GM18909 (cell line): Measurements from ENCODE around the gene SDCCAG8.
A peak's percentile ranks its signal among the peaks of the same experiment; 100 is the strongest.

ENCODE experiments used
- ATAC-seq: cut with Tn5 transposase; IDR thresholded peaks from one replicate; pipeline ENCODE4 v1.9.1; 2021; ENCODE audit warnings: mild to moderate bottlenecking; ENCODE audit not compliant: unreplicated experiment, poor library complexity

SDCCAG8 gene

GRCh38 chr1:243275316-243275715, 19.5 kb downstream of the SDCCAG8 start:
- no peak for ATAC-seq

- ATAC-seq, result no peak
Measured at GRCh38 chr1:243280571-243281129, 24.8 kb downstream of the SDCCAG8 start.

- no peak for ATAC-seq
Measured at GRCh38 chr1:243281672-243282071, 25.8 kb downstream of the SDCCAG8 start.

- ATAC-seq, result no peak
Measured at GRCh38 chr1:243286409-243287122, 30.7 kb downstream of the SDCCAG8 start.

- ATAC-seq, result no peak
Measured at GRCh38 chr1:243287123-243287460, 31.3 kb downstream of the SDCCAG8 start.

- peak; percentile 98 for ATAC-seq
Measured at GRCh38 chr1:243287652-243288051, 31.8 kb downstream of the SDCCAG8 start.

- ATAC-seq, result no peak
Measured at GRCh38 chr1:243288062-243288461, 32.2 kb downstream of the SDCCAG8 start.

GRCh38 chr1:243291292-243291691, 35.5 kb downstream of the SDCCAG8 start:
- no peak for ATAC-seq

GRCh38 chr1:243292117-243292516, 36.3 kb downstream of the SDCCAG8 start:
- no peak for ATAC-seq

GRCh38 chr1:243293941-243294722, 38.3 kb downstream of the SDCCAG8 start:
- no peak for ATAC-seq

GRCh38 chr1:243294723-243295121, 38.9 kb downstream of the SDCCAG8 start:
- ATAC-seq, result no peak

GRCh38 chr1:243299069-243299468, 43.2 kb downstream of the SDCCAG8 start:
- no peak for ATAC-seq

GRCh38 chr1:243301059-243301458, 45.2 kb downstream of the SDCCAG8 start:
- ATAC-seq, result no peak

GRCh38 chr1:243311809-243312208, 56.0 kb downstream of the SDCCAG8 start:
- ATAC-seq, result no peak

GRCh38 chr1:243312952-243313634, 57.3 kb downstream of the SDCCAG8 start:
- ATAC-seq, result peak; percentile 31

- peak; percentile 83 for ATAC-seq
Measured at GRCh38 chr1:243313635-243314536, 58.0 kb downstream of the SDCCAG8 start.

- ATAC-seq, result no peak
Measured at GRCh38 chr1:243315455-243315854, 59.6 kb downstream of the SDCCAG8 start.

GRCh38 chr1:243315893-243316292, 60.1 kb downstream of the SDCCAG8 start:
- ATAC-seq, result no peak

GRCh38 chr1:243316366-243316989, 60.6 kb downstream of the SDCCAG8 start:
- ATAC-seq, result no peak
